K562 (cell line): ENCODE results near the gene PFDN2. TPM values are rescaled to one million over a fixed set of nuclear protein-coding genes. Genes with fewer than 3 reads are reported as not detected.

Source experiments
- ARID2 ChIP-seq: fragments of 450-650 bp; IDR thresholded peaks from 2 replicates; pipeline ENCODE4 v1.6.1; 2017; ENCODE audit warnings: antibody characterized with exemption, mild to moderate bottlenecking
- BACH1 ChIP-seq: fragments of 200-800 bp; sonication (Bioruptor generic); IDR thresholded peaks from 2 replicates; pipeline ENCODE4 v1.6.1; 2016; ENCODE audit warnings: missing genetic modification characterization, missing compliant biosample characterization
- BCL6 ChIP-seq: fragments of 250-450 bp; sonication (Bioruptor Pico); IDR thresholded peaks from 2 replicates; pipeline ENCODE4 v1.4.0; 2020
- CBFA2T2 ChIP-seq: fragments of 450-650 bp; conservative IDR thresholded peaks from 2 replicates; pipeline ENCODE4 v1.6.1; 2017; ENCODE audit warnings: mild to moderate bottlenecking
- CREB1 ChIP-seq, 2 experiments: sonication (generic) in 1 of 2; formaldehyde crosslinking in 1 of 2; IDR thresholded peaks; 2 replicates each; pipeline versions ENCODE4 v1.6.1 to v1.8.0; 2012 to 2022; ENCODE audit warnings: inconsistent platforms in 1 of 2, mild to moderate bottlenecking in 1 of 2, missing genetic modification reagents in 1 of 2, moderate library complexity in 1 of 2
- CXXC5 ChIP-seq: fragments of 250-450 bp; sonication (Bioruptor Pico); IDR thresholded peaks from 2 replicates; pipeline ENCODE4 v1.8.0; 2022; ENCODE audit warnings: inconsistent platforms, mild to moderate bottlenecking, moderate library complexity
- ETS1 ChIP-seq: conservative IDR thresholded peaks from 2 replicates; pipeline ENCODE4 v1.6.1; 2011; ENCODE audit warnings: low read depth, mild to moderate bottlenecking, low read length; ENCODE audit not compliant: control insufficient read depth
- ETV5 ChIP-seq: sonication (generic); formaldehyde crosslinking; IDR thresholded peaks from 2 replicates; pipeline ENCODE4 v1.4.0; 2020; ENCODE audit warnings: low read depth, mild to moderate bottlenecking, missing genetic modification reagents
- ETV6 ChIP-seq, 3 experiments: fragments of 150-350 bp in 1 of 3; sonication (generic) in 1 of 3; formaldehyde crosslinking in 1 of 3; IDR thresholded peaks; 2 replicates each; pipeline versions ENCODE4 v1.6.1 to v1.8.0; 2014 to 2022; ENCODE audit warnings: borderline replicate concordance in 2 of 3, low read depth in 2 of 3, antibody characterized with exemption in 1 of 3, low read length in 1 of 3, mild to moderate bottlenecking in 1 of 3, missing genetic modification reagents in 1 of 3
- FOXK1 ChIP-seq: sonication (generic); formaldehyde crosslinking; IDR thresholded peaks from 2 replicates; pipeline ENCODE4 v1.8.0; 2022; ENCODE audit warnings: missing genetic modification reagents, mild to moderate bottlenecking, borderline replicate concordance
- GMEB1 ChIP-seq: fragments of 250-450 bp; sonication (Bioruptor Pico); IDR thresholded peaks from 2 replicates; pipeline ENCODE4 v1.4.0; 2020; ENCODE audit warnings: mild to moderate bottlenecking
- JUNB ChIP-seq: fragments of 450-650 bp; formaldehyde crosslinking; conservative IDR thresholded peaks from 2 replicates; pipeline ENCODE4 v1.4.0; 2020; ENCODE audit warnings: mild to moderate bottlenecking
- LCOR ChIP-seq: sonication (generic); formaldehyde crosslinking; IDR thresholded peaks from 2 replicates; pipeline ENCODE4 v1.8.0; 2022; ENCODE audit warnings: mild to moderate bottlenecking, missing genetic modification reagents
- NEUROD1 ChIP-seq: fragments of 150-350 bp; IDR thresholded peaks from 2 replicates; pipeline ENCODE4 v1.6.1; 2014; ENCODE audit warnings: borderline replicate concordance, low read length, low read depth; ENCODE audit not compliant: partially characterized antibody
- PYGO2 ChIP-seq: fragments of 450-650 bp; IDR thresholded peaks from 2 replicates; pipeline ENCODE4 v1.6.1; 2016; ENCODE audit warnings: mild to moderate bottlenecking, missing genetic modification characterization, moderate library complexity, missing compliant biosample characterization
- SMAD2 ChIP-seq: fragments of 150-350 bp; IDR thresholded peaks from 2 replicates; pipeline ENCODE4 v1.6.1; 2014; ENCODE audit warnings: low read depth, mild to moderate bottlenecking, low read length
- SNRNP70 ChIP-seq: fragments of 200-400 bp; formaldehyde crosslinking; optimal IDR thresholded peaks from 2 replicates; pipeline ENCODE3; 2017; ENCODE audit warnings: low read depth, low read length
- ZBTB7A ChIP-seq: IDR thresholded peaks from 2 replicates; pipeline ENCODE4 v1.6.1; 2011; ENCODE audit warnings: low read depth, mild to moderate bottlenecking, low read length, moderate library complexity, borderline replicate concordance; ENCODE audit not compliant: control insufficient read depth
- ZNF121 ChIP-seq: sonication (generic); formaldehyde crosslinking; conservative IDR thresholded peaks from 2 replicates; pipeline ENCODE4 v1.8.0; 2022; ENCODE audit warnings: missing genetic modification reagents
- ZNF239 ChIP-seq: fragments of 250-450 bp; sonication (Bioruptor Pico); IDR thresholded peaks from 2 replicates; pipeline ENCODE4 v1.4.0; 2020; ENCODE audit warnings: mild to moderate bottlenecking
- ZNF311 ChIP-seq: fragments of 250-450 bp; sonication (Bioruptor Pico); IDR thresholded peaks from 2 replicates; pipeline ENCODE4 v1.4.0; 2020; ENCODE audit warnings: mild to moderate bottlenecking, moderate library complexity
- ZNF398 ChIP-seq: fragments of 250-450 bp; sonication (Bioruptor Pico); IDR thresholded peaks from 2 replicates; pipeline ENCODE4 v1.8.0; 2021; ENCODE audit warnings: moderate library complexity, mild to moderate bottlenecking, inconsistent platforms
- polyA plus RNA-seq, 8 experiments: library from polyadenylated mRNA; depleted of rRNA in 4 of 8; stranded (reverse) in 5 of 8; unstranded in 3 of 8; fragments of >200 nt; fragmentation: Nextera tagmentation in 2 of 8; fragmentation: Illumina TruSeq in 1 of 8; extraction: Ambion mirVana in 2 of 8; extraction: Trizol in 1 of 8; gene quantifications; 2 replicates each; pipeline versions ENCODE4 v1.2.1 to v1.2.3, GENCODE V29; 2011 to 2014; ENCODE audit warnings: inconsistent platforms in 1 of 8, missing spikeins in 1 of 8
- total RNA-seq, 7 experiments: library from RNA; depleted of rRNA in 6 of 7; stranded (reverse); fragments of >200 nt in 6 of 7; fragmentation: Illumina TruSeq in 2 of 7; extraction: Trizol in 2 of 7; gene quantifications; 2 replicates each; pipeline versions ENCODE4 v1.2.1 to v1.2.3, GENCODE V29; 2011 to 2021; ENCODE audit warnings: low replicate concordance in 1 of 7
- TF ChIP-seq, protein P1 (sequence below), 3 experiments: fragments of 200-800 bp in 1 of 3; sonication (Bioruptor generic) in 1 of 3; sonication (generic) in 1 of 3; formaldehyde crosslinking in 1 of 3; IDR thresholded peaks; 2 replicates each; pipeline versions ENCODE4 v1.6.1 to v1.8.0; 2016 to 2022; ENCODE audit warnings: mild to moderate bottlenecking in 2 of 3, missing compliant biosample characterization in 2 of 3, missing genetic modification characterization in 2 of 3, missing genetic modification reagents in 1 of 3

Gene PFDN2
- total and polyA plus RNA-seq, 9 of the 15 experiments (the other 6 are each of a cell fraction or from before 2014, with no cell fraction given), result 50.2 to 361 (median 144) TPM

- no peak for TF ChIP-seq FOXK1 (CRISPR knock-in tag)
- TF ChIP-seq BACH1 (tag), result no peak
- no peak for TF ChIP-seq ETV6 (IDR thresholded peaks at IDR 0.05; ENCODE audit: borderline replicate concordance in 1 of 2, low read depth in 2 of 2, low read length in 1 of 2)
- no peak for TF ChIP-seq ETV6 (CRISPR knock-in tag; IDR thresholded peaks at IDR 0.05; ENCODE audit: borderline replicate concordance)
- no peak; the same call in 1 of the 2 replicates for TF ChIP-seq ZBTB7A
- no peak for TF ChIP-seq JUNB
- TF ChIP-seq CXXC5, result peak; percentile 55
- TF ChIP-seq PYGO2, result no peak
- TF ChIP-seq ETS1, result no peak
- no peak for TF ChIP-seq NEUROD1
- TF ChIP-seq LCOR (CRISPR knock-in tag), result no peak
- TF ChIP-seq ZNF398 (CRISPR knock-in tag), result no peak
- TF ChIP-seq CREB1 (IDR thresholded peaks at IDR 0.05), result no peak
- TF ChIP-seq CREB1 (CRISPR knock-in tag; IDR thresholded peaks at IDR 0.05), result no peak
- TF ChIP-seq ZNF311 (CRISPR knock-in tag), result no peak
- TF ChIP-seq SNRNP70, result no peak
- TF ChIP-seq CBFA2T2, result 0 out of 2 replicates have a peak, but pooled peaks have one; percentile 14
- TF ChIP-seq SMAD2, result no peak
- peak; percentile 84; the same call in 1 of the 2 replicates for TF ChIP-seq ETV5
- TF ChIP-seq GMEB1, result no peak
- TF ChIP-seq, protein P1, sequence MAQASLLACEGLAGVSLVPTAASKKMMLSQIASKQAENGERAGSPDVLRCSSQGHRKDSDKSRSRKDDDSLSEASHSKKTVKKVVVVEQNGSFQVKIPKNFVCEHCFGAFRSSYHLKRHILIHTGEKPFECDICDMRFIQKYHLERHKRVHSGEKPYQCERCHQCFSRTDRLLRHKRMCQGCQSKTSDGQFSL (CRISPR knock-in tag; IDR thresholded peaks at IDR 0.05), result no peak
- TF ChIP-seq, protein P1 (tag; IDR thresholded peaks at IDR 0.05), result no peak
- TF ChIP-seq BCL6 (CRISPR knock-in tag), result no peak
- no peak for TF ChIP-seq ARID2
- TF ChIP-seq ZNF239 (CRISPR knock-in tag), result no peak
- TF ChIP-seq ZNF121 (CRISPR knock-in tag), result no peak
These were observed 44.2 kb upstream of the PFDN2 start (continued) for GRCh38 chr1:161162052-161162451.
